Gastrocnemius medialis (tissue), 4 donors: ENCODE measurements around the gene RGMA. TPM values are rescaled to one million over a fixed set of nuclear protein-coding genes. Genes with fewer than 3 reads are reported as not detected.

Experiments
- ATAC-seq, 2 donors: fragments of 150-250 bp; one replicate each; pipeline ENCODE4 v1.9.1; 2016
- DNase-seq, 2 donors: peaks; one replicate each; pipeline ENCODE4 v3.0.0-alpha.2; 2019
- H3K27ac ChIP-seq, 4 donors: fragments of 200-600 bp; sonication (generic); 1 replicate in 1 of 4; 2 replicates in 3 of 4; pipeline ENCODE4 v1.5.1; 2016 to 2018; ENCODE audit warnings: mild to moderate bottlenecking in 2 of 4, moderate library complexity in 1 of 4
- H3K27me3 ChIP-seq, 3 donors: fragments of 200-600 bp; sonication (generic) in 2 of 3; 1 replicate in 1 of 3; 2 replicates in 2 of 3; pipeline versions ENCODE4 v1.5.1 to v1.6.0; 2016 to 2019; ENCODE audit warnings: mild to moderate bottlenecking in 1 of 3, moderate library complexity in 1 of 3
- H3K36me3 ChIP-seq, 2 donors: fragments of 200-600 bp; sonication (generic) in 1 of 2; one replicate each; pipeline ENCODE4 v1.5.1; 2017 to 2018
- H3K4me1 ChIP-seq, 2 donors: fragments of 200-600 bp; sonication (generic) in 1 of 2; one replicate each; pipeline ENCODE4 v1.5.1; 2016 to 2017; ENCODE audit warnings: mild to moderate bottlenecking in 2 of 2
- H3K4me3 ChIP-seq, 4 donors: fragments of 200-600 bp; sonication (generic) in 3 of 4; 1 replicate in 1 of 4; 2 replicates in 3 of 4; pipeline ENCODE4 v1.5.1; 2016 to 2019; ENCODE audit warnings: mild to moderate bottlenecking in 2 of 4
- H3K9me3 ChIP-seq, 3 donors: fragments of 200-600 bp; sonication (generic) in 2 of 3; 1 replicate in 1 of 3; 2 replicates in 2 of 3; pipeline ENCODE4 v1.5.1; 2016 to 2019
- POLR2A ChIP-seq, 2 donors: fragments of 450-650 bp; IDR thresholded peaks; one replicate each; pipeline ENCODE4 v1.6.1; 2017; ENCODE audit warnings: antibody characterized with exemption in 2 of 2, mild to moderate bottlenecking in 2 of 2, moderate library complexity in 2 of 2
- in situ Hi-C, 4 donors: fragments of 200-750 bp; cut with MboI; loops; one replicate each; pipeline versions ENCODE4 v1.15.0 to v1.8.0; 2017; ENCODE audit warnings: low sequenced_read_pairs in 4 of 4
- intact Hi-C: fragments of 100-400 bp; cut with DNase I; formaldehyde crosslinking; loops from one replicate; pipeline ENCODE4 v1.15.1; 2023; ENCODE audit warnings: low total_unique reads
- total RNA-seq, 4 donors: library from RNA; depleted of rRNA; stranded (reverse); fragments of >200 nt; gene quantifications; one replicate each; pipeline versions ENCODE4 v1.1.0 to v1.2.3, GENCODE V29; 2016
- TF ChIP-seq, protein P1 (sequence below), 5 experiments: fragments of 450-650 bp in 3 of 5; fragments of 200-600 bp in 2 of 5; sonication (generic) in 2 of 5; IDR thresholded peaks in 4 of 5; conservative IDR thresholded peaks in 1 of 5; 1 replicate in 4 of 5; 2 replicates in 1 of 5; pipeline ENCODE4 v1.5.1; 2016 to 2019; ENCODE audit warnings: antibody characterized with exemption in 5 of 5, mild to moderate bottlenecking in 3 of 5, moderate library complexity in 3 of 5

Gene RGMA
- total RNA-seq, 4 donors from 2014 or later, result 150 to 290 (median 184) TPM

- H3K4me3 ChIP-seq, result no peak overlapping the region
- H3K4me1 ChIP-seq, result no peaks in the 10 kb centered on the region
- ATAC-seq (no peak), DNase-seq (no peak)
- in situ Hi-C loops, result no loop called here
- intact Hi-C loops, result no loop called here
- no peaks in the 10 kb centered on the region for H3K36me3 ChIP-seq
- no peaks in the 10 kb centered on the region for H3K27me3 ChIP-seq
- no peak overlapping the region for H3K27ac ChIP-seq
- H3K9me3 ChIP-seq, result no peaks in the 10 kb centered on the region
- TF ChIP-seq, protein P1, sequence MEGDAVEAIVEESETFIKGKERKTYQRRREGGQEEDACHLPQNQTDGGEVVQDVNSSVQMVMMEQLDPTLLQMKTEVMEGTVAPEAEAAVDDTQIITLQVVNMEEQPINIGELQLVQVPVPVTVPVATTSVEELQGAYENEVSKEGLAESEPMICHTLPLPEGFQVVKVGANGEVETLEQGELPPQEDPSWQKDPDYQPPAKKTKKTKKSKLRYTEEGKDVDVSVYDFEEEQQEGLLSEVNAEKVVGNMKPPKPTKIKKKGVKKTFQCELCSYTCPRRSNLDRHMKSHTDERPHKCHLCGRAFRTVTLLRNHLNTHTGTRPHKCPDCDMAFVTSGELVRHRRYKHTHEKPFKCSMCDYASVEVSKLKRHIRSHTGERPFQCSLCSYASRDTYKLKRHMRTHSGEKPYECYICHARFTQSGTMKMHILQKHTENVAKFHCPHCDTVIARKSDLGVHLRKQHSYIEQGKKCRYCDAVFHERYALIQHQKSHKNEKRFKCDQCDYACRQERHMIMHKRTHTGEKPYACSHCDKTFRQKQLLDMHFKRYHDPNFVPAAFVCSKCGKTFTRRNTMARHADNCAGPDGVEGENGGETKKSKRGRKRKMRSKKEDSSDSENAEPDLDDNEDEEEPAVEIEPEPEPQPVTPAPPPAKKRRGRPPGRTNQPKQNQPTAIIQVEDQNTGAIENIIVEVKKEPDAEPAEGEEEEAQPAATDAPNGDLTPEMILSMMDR (IDR thresholded peaks at IDR 0.05 in 4 of 5, conservative IDR thresholded peaks at IDR 0.05 in 1 of 5), result no peak
- TF ChIP-seq POLR2A (IDR thresholded peaks at IDR 0.05), result no peak
Observed at GRCh38 chr15:93131485-93132095, 42.6 kb upstream of the RGMA start.

- Histone ChIP-seq H3K9me3 (no peaks in the 10 kb centered on the region), H3K27me3 (no peaks in the 10 kb centered on the region), H3K4me3 (no peak overlapping the region), H3K4me1 (no peaks in the 10 kb centered on the region), H3K27ac (no peak overlapping the region), H3K36me3 (no peaks in the 10 kb centered on the region)
- TF ChIP-seq, protein P1 (IDR thresholded peaks at IDR 0.05 in 4 of 5, conservative IDR thresholded peaks at IDR 0.05 in 1 of 5), result no peak
- no peak for TF ChIP-seq POLR2A (IDR thresholded peaks at IDR 0.05)
- DNase-seq (no peak), ATAC-seq (no peak)
- in situ Hi-C loops, result no loop called here
- intact Hi-C loops, result loop anchor here (5.0 kb wide), 1 partner anchor 398 kb away; no protein-coding TSS in a partner anchor
Observed at GRCh38 chr15:93129702-93130488, 40.9 kb upstream of the RGMA start.

GRCh38 chr15:93127286-93127685, 38.3 kb upstream of the RGMA start:
- TF ChIP-seq, protein P1 (IDR thresholded peaks at IDR 0.05 in 4 of 5, conservative IDR thresholded peaks at IDR 0.05 in 1 of 5), result no peak
- no peak for TF ChIP-seq POLR2A (IDR thresholded peaks at IDR 0.05)
- Histone ChIP-seq H3K27me3 (no peaks in the 10 kb centered on the region), H3K27ac (peak overlapping the region; percentile 1 to 59 (median 36)), H3K36me3 (no peaks in the 10 kb centered on the region), H3K9me3 (no peaks in the 10 kb centered on the region), H3K4me3 (no peak overlapping the region), H3K4me1 (no peaks in the 10 kb centered on the region)
- DNase-seq (no peak), ATAC-seq (no peak)
- in situ Hi-C loops, result no loop called here
- intact Hi-C loops, result loop anchor here (5.0 kb wide), 1 partner anchor 395 kb away; no protein-coding TSS in a partner anchor

GRCh38 chr15:93126599-93126998, 37.6 kb upstream of the RGMA start:
- H3K4me3 ChIP-seq, result no peak overlapping the region
- DNase-seq (peak in 1 of 2 donors; percentile 63), ATAC-seq (peak; percentile 49 to 55)
- H3K27me3 ChIP-seq, result no peaks in the 10 kb centered on the region
- H3K4me1 ChIP-seq, result no peaks in the 10 kb centered on the region
- H3K27ac ChIP-seq, result peak overlapping the region; percentile 1 to 59 (median 36)
- intact Hi-C loops, result loop anchor here (5.0 kb wide), 1 partner anchor 394 kb away; no protein-coding TSS in a partner anchor
- no peak for TF ChIP-seq POLR2A (IDR thresholded peaks at IDR 0.05)
- TF ChIP-seq, protein P1 (IDR thresholded peaks at IDR 0.05 in 4 of 5, conservative IDR thresholded peaks at IDR 0.05 in 1 of 5), result no peak
- H3K9me3 ChIP-seq, result no peaks in the 10 kb centered on the region
- no peaks in the 10 kb centered on the region for H3K36me3 ChIP-seq
- in situ Hi-C loops, result no loop called here
